Endothelial cell of umbilical vein (primary cell): Measurements from ENCODE around the gene TBC1D5. TPM values are rescaled to one million over a fixed set of nuclear protein-coding genes. Genes with fewer than 3 reads are reported as not detected.

Experiments used
- BruUV-seq: library from RNA; stranded (reverse); fragments of 400-500 nt; replicated peaks from 2 replicates; lab custom pipeline; 2021; lab: Mats Ljungman, UMichigan
- CTCF ChIA-PET: fragments of 300-600, 350-600 bp; sonication (Branson Sonifier 250); formaldehyde crosslinking; loops from one replicate; lab custom pipeline; 2021; ENCODE audit warnings: antibody characterized with exemption, inconsistent platforms; lab: Charles Lee
- POLR2A ChIA-PET: fragments of 300-600, 350-600 bp; sonication (Branson Sonifier 250); formaldehyde crosslinking; loops from one replicate; lab custom pipeline; 2021; ENCODE audit warnings: antibody characterized with exemption, inconsistent platforms; lab: Charles Lee
- DNase-seq: peaks from one replicate; pipeline ENCODE4 v3.0.0-alpha.2; 2011; ENCODE audit warnings: low read depth, low spot score
- FAIRE-seq: peaks from 2 replicates; lab custom pipeline; 2011; peaks lifted over from hg19 to GRCh38; lab: Jason Lieb, UNC
- H2AFZ ChIP-seq: 2 replicates; pipeline ENCODE4 v1.6.0; 2012; ENCODE audit warnings: low read depth, low read length, control low read depth, inconsistent platforms
- H3K27ac ChIP-seq: 2 replicates; pipeline ENCODE4 v1.5.1; 2011; ENCODE audit warnings: low read depth, mild to moderate bottlenecking, control low read depth, low read length, moderate library complexity; ENCODE audit not compliant: insufficient read depth
- H3K27me3 ChIP-seq, 2 experiments: 2 replicates each; pipeline versions ENCODE4 v1.6.0 to v1.6.1; 2011; ENCODE audit warnings: low read length in 2 of 2, mixed read lengths in 1 of 2; ENCODE audit not compliant: control insufficient read depth in 2 of 2, insufficient read depth in 2 of 2
- H3K36me3 ChIP-seq, 2 experiments: 2 replicates in 1 of 2; 3 replicates in 1 of 2; pipeline ENCODE4 v1.5.1; 2011; ENCODE audit warnings: low read length in 2 of 2, mild to moderate bottlenecking in 1 of 2, moderate library complexity in 1 of 2; ENCODE audit not compliant: control insufficient read depth in 2 of 2, insufficient read depth in 2 of 2; ENCODE audit errors: extremely low read depth in 1 of 2
- H3K4me1 ChIP-seq: 3 replicates; pipeline ENCODE4 v1.5.1; 2011; ENCODE audit warnings: mild to moderate bottlenecking, low read length; ENCODE audit not compliant: control insufficient read depth, insufficient read depth; ENCODE audit errors: extremely low read depth
- H3K4me2 ChIP-seq: 2 replicates; pipeline ENCODE4 v1.6.1; 2011; ENCODE audit warnings: low read length, control low read depth, mixed read lengths; ENCODE audit not compliant: insufficient read depth
- H3K4me3 ChIP-seq, 3 experiments: fragments of 200-600 bp in 1 of 3; sonication (generic), shearing (Covaris generic) in 1 of 3; replicated peaks in 1 of 3; 2 replicates each; pipeline ENCODE4 v1.5.1; 2011 to 2016; ENCODE audit warnings: control low read depth in 3 of 3, low read length in 3 of 3, mild to moderate bottlenecking in 2 of 3, inconsistent platforms in 1 of 3, low read depth in 1 of 3, moderate library complexity in 1 of 3; ENCODE audit not compliant: insufficient read depth in 1 of 3
- H3K79me2 ChIP-seq: 2 replicates; pipeline ENCODE4 v1.6.0; 2012; ENCODE audit warnings: low read length, inconsistent platforms; ENCODE audit not compliant: control insufficient read depth, insufficient read depth
- H3K9ac ChIP-seq: replicated peaks from 2 replicates; pipeline ENCODE3; 2011; ENCODE audit warnings: low read length, control low read depth; ENCODE audit not compliant: insufficient read depth; ENCODE audit errors: extremely low read depth
- H3K9me1 ChIP-seq: replicated peaks from 3 replicates; pipeline ENCODE4 v1.6.0; 2011; ENCODE audit warnings: mild to moderate bottlenecking, low read length; ENCODE audit not compliant: control insufficient read depth, insufficient read depth; ENCODE audit errors: extremely low read depth
- H3K9me3 ChIP-seq: replicated peaks from 2 replicates; pipeline ENCODE4 v1.5.1; 2012; ENCODE audit warnings: low read length, inconsistent platforms; ENCODE audit not compliant: control insufficient read depth, insufficient read depth
- H4K20me1 ChIP-seq: replicated peaks from 2 replicates; pipeline ENCODE3; 2011; ENCODE audit warnings: mild to moderate bottlenecking, low read length; ENCODE audit not compliant: control insufficient read depth, insufficient read depth; ENCODE audit errors: extremely low read depth
- CTCF ChIP-seq, 2 donors: IDR thresholded peaks; 1 replicate in 1 of 2; 2 replicates in 1 of 2; pipeline ENCODE4 v1.5.1; 2011; ENCODE audit warnings: low read length in 2 of 2, mild to moderate bottlenecking in 2 of 2, moderate library complexity in 2 of 2, control low read depth in 1 of 2, inconsistent platforms in 1 of 2, low read depth in 1 of 2; ENCODE audit not compliant: insufficient read depth in 1 of 2; ENCODE audit errors: extremely low read depth in 1 of 2
- EZH2 ChIP-seq: IDR thresholded peaks from 2 replicates; pipeline ENCODE4 v1.6.1; 2012; ENCODE audit warnings: borderline replicate concordance, low read depth, mild to moderate bottlenecking, moderate library complexity, low read length, inconsistent platforms; ENCODE audit not compliant: severe bottlenecking
- FOS ChIP-seq: IDR thresholded peaks from 2 replicates; pipeline ENCODE4 v1.6.1; 2011; ENCODE audit warnings: mild to moderate bottlenecking, low read length, moderate library complexity, borderline replicate concordance; ENCODE audit not compliant: insufficient read depth
- GATA2 ChIP-seq: IDR thresholded peaks from 2 replicates; pipeline ENCODE4 v1.7.0; 2011; ENCODE audit warnings: low read depth, mild to moderate bottlenecking, moderate library complexity, mixed read lengths, low read length; ENCODE audit not compliant: insufficient read length, insufficient read depth
- JUN ChIP-seq: IDR thresholded peaks from 2 replicates; pipeline ENCODE4 v1.6.1; 2011; ENCODE audit warnings: borderline replicate concordance, low read depth; ENCODE audit not compliant: insufficient read length, insufficient read depth
- MYC ChIP-seq: IDR thresholded peaks from one replicate; pipeline ENCODE4 v1.6.1; 2011; ENCODE audit warnings: mild to moderate bottlenecking, low read depth, low read length
- POLR2A ChIP-seq: IDR thresholded peaks from 2 replicates; pipeline ENCODE4 v1.6.1; 2012; ENCODE audit warnings: low read depth, mild to moderate bottlenecking, control low read depth, low read length
- POLR2AphosphoS5 ChIP-seq: IDR thresholded peaks from 2 replicates; pipeline ENCODE4 v1.6.1; 2012; ENCODE audit warnings: low read depth, mild to moderate bottlenecking, control low read depth, low read length, moderate library complexity; ENCODE audit not compliant: insufficient read depth
- dilution Hi-C: fragments of 300-500 bp; cut with MboI; formaldehyde crosslinking; loops from one replicate; pipeline ENCODE4 v1.15.0; 2019; ENCODE audit warnings: low sequenced_read_pairs; ENCODE audit not compliant: extremely low pct_ligation_motif_present
- intact Hi-C: fragments of 100-400 bp; cut with micrococcal nuclease; formaldehyde crosslinking; loops from one replicate; pipeline ENCODE4 v1.10.0; 2022
- polyA plus RNA-seq, 4 experiments: library from polyadenylated mRNA; depleted of rRNA in 3 of 4; stranded (reverse) in 3 of 4; unstranded in 1 of 4; fragments of >200 nt; gene quantifications; 2 replicates each; pipeline versions ENCODE4 v1.2.1 to v1.2.3, GENCODE V29; 2011 to 2012; ENCODE audit warnings: missing spikeins in 1 of 4
- total RNA-seq: library from RNA; stranded (reverse); gene quantifications from 2 replicates; pipeline ENCODE4 v1.2.3, GENCODE V29; 2021
- TF ChIP-seq, protein P1 (sequence below): IDR thresholded peaks from 2 replicates; pipeline ENCODE4 v1.6.1; 2011; ENCODE audit not compliant: insufficient read depth, insufficient read length

The TBC1D5 gene
- total and polyA plus RNA-seq, 2 donors (not counting 3 experiments of a cell fraction or from before 2014, with no cell fraction given): 17.5 to 44.7 TPM

DNA sequence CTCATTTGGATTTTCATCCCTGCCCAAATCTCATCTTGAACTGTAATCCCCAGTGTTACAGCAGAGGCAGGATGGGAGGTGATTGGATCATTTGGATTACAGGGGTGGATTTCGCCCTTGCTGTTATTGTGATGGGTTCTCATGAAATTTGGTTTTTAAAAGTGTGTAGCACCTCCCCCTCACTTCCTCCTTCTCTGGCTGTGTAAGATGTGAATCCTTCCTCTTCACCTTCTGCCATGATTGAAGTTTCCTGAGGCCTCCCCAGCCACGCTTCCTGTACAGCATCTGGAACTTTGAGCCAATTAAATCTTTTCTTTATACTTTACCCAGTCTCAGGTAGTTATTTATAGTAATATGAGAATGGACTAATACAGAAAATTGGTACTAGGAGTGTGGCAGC is 540.9 kb downstream of the TBC1D5 start:
- Histone ChIP-seq H3K27me3 (no peaks in the 10 kb centered on the region), H3K79me2 (no peaks in the 10 kb centered on the region), H3K4me1 (no peaks in the 10 kb centered on the region), H3K9ac (no peak overlapping the region), H4K20me1 (no peaks in the 10 kb centered on the region), H2AFZ (no peak overlapping the region), H3K36me3 (no peaks in the 10 kb centered on the region), H3K27ac (no peak overlapping the region), H3K9me1 (no peaks in the 10 kb centered on the region), H3K4me2 (no peak overlapping the region), H3K9me3 (no peaks in the 10 kb centered on the region), H3K4me3 (no peak overlapping the region)
- intact Hi-C loops: no loop called here
- no TSS peak for BruUV-seq
- TF ChIP-seq MYC (no peak), JUN (no peak), POLR2AphosphoS5 (no peak), CTCF (IDR thresholded peaks at IDR 0.05; ENCODE audit: extremely low read depth in 1 of 2, insufficient read depth in 1 of 2, low read depth in 1 of 2, low read length in 2 of 2) (no peak), POLR2A (no peak), GATA2 (no peak), EZH2 (no peak), FOS (no peak)
- TF ChIP-seq, protein P1, sequence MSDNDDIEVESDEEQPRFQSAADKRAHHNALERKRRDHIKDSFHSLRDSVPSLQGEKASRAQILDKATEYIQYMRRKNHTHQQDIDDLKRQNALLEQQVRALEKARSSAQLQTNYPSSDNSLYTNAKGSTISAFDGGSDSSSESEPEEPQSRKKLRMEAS: no peak
- POLR2A ChIA-PET: no interaction called here
- CTCF ChIA-PET: no interaction called here
- FAIRE-seq (no peak), DNase-seq (no peak)
- dilution Hi-C loops: no loop called here
